GM21717 (cell line): ENCODE data around the gene PRIM2.
"Not testable (repeated sequence)": the region's sequence is repeated elsewhere in the genome, so short reads cannot be mapped to it uniquely, and the experiment has no call there.

Experiments used
- ATAC-seq: cut with Tn5 transposase; IDR thresholded peaks from one replicate; pipeline ENCODE4 v1.9.1; 2021; ENCODE audit warnings: mild to moderate bottlenecking, moderate library complexity; ENCODE audit not compliant: unreplicated experiment

PRIM2 gene

GRCh38 chr6:57443181-57443580 is 125.8 kb downstream of the PRIM2 start:
- not testable (repeated sequence) for ATAC-seq

GRCh38 chr6:57444787-57445186 is 127.4 kb downstream of the PRIM2 start:
- ATAC-seq = not testable (repeated sequence)

- not testable (repeated sequence) for ATAC-seq
These were observed 127.9 kb downstream of the PRIM2 start for GRCh38 chr6:57445379-57445778.

- not testable (repeated sequence) for ATAC-seq
These were observed 128.5 kb downstream of the PRIM2 start for GRCh38 chr6:57445790-57446468.

- not testable (repeated sequence) for ATAC-seq
These were observed 132.2 kb downstream of the PRIM2 start for GRCh38 chr6:57449496-57450066.

GRCh38 chr6:57459781-57460180 is 142.4 kb downstream of the PRIM2 start:
- not testable (repeated sequence) for ATAC-seq

- not testable (repeated sequence) for ATAC-seq
These were observed 143.6 kb downstream of the PRIM2 start for GRCh38 chr6:57461022-57461421.

- ATAC-seq = not testable (repeated sequence)
These were observed 146.4 kb downstream of the PRIM2 start for GRCh38 chr6:57463809-57464208.

- ATAC-seq = not testable (repeated sequence)
These were observed 148.5 kb downstream of the PRIM2 start for GRCh38 chr6:57465968-57466367.

GRCh38 chr6:57469072-57469471 is 151.6 kb downstream of the PRIM2 start:
- ATAC-seq = no peak

GRCh38 chr6:57470148-57470547 is 152.7 kb downstream of the PRIM2 start:
- ATAC-seq = not testable (repeated sequence)

- not testable (repeated sequence) for ATAC-seq
These were observed 154.0 kb downstream of the PRIM2 start for GRCh38 chr6:57471314-57471864.

GRCh38 chr6:57472861-57473362 is 155.5 kb downstream of the PRIM2 start:
- not testable (repeated sequence) for ATAC-seq

- not testable (repeated sequence) for ATAC-seq
These were observed 157.5 kb downstream of the PRIM2 start for GRCh38 chr6:57474862-57475475.

GRCh38 chr6:57475656-57476055 is 158.2 kb downstream of the PRIM2 start:
- not testable (repeated sequence) for ATAC-seq

- not testable (repeated sequence) for ATAC-seq
These were observed 162.8 kb downstream of the PRIM2 start for GRCh38 chr6:57480194-57480593.

- not testable (repeated sequence) for ATAC-seq
These were observed 163.7 kb downstream of the PRIM2 start for GRCh38 chr6:57481121-57481520.

GRCh38 chr6:57482471-57482870 is 165.0 kb downstream of the PRIM2 start:
- not testable (repeated sequence) for ATAC-seq

GRCh38 chr6:57486494-57487081 is 169.2 kb downstream of the PRIM2 start:
- not testable (repeated sequence) for ATAC-seq

- not testable (repeated sequence) for ATAC-seq
These were observed 171.1 kb downstream of the PRIM2 start for GRCh38 chr6:57488551-57488950.

- ATAC-seq = not testable (repeated sequence)
These were observed 172.5 kb downstream of the PRIM2 start for GRCh38 chr6:57489887-57490286.
